PC-3 (cell line): ENCODE data around the gene TRPM2. TPM values are rescaled to one million over a fixed set of nuclear protein-coding genes. Genes with fewer than 3 reads are reported as not detected.
"Not testable (repeated sequence)": the region's sequence is repeated elsewhere in the genome, so short reads cannot be mapped to it uniquely, and the experiment has no call there.

Experiments
- ATAC-seq: fragments of 200-7000 bp; cut with Tn5 transposase; 2 replicates; pipeline ENCODE4 v1.9.1; 2020; ENCODE audit warnings: mild to moderate bottlenecking, moderate library complexity
- BruUV-seq: library from RNA; stranded (reverse); fragments of 400-500 nt; replicated peaks from 2 replicates; lab custom pipeline; 2021; lab: Mats Ljungman, UMichigan
- CTCF ChIA-PET: fragments of 300-600 bp; sonication (Branson Sonifier 250); formaldehyde crosslinking; loops from one replicate; lab custom pipeline; 2022; ENCODE audit warnings: antibody characterized with exemption; lab: Charles Lee
- POLR2A ChIA-PET: fragments of 300-600 bp; sonication (Branson Sonifier 250); formaldehyde crosslinking; loops from one replicate; lab custom pipeline; 2022; ENCODE audit warnings: antibody characterized with exemption; ENCODE audit not compliant: unreplicated experiment; lab: Charles Lee
- DNase-seq: peaks from one replicate; pipeline ENCODE4 v3.0.0-alpha.2; 2015
- H2AFZ ChIP-seq: fragments of 300-600 bp; sonication (generic); 2 replicates; pipeline ENCODE4 v1.6.0; 2016; ENCODE audit warnings: antibody characterized with exemption, low read length
- H3F3A ChIP-seq: fragments of 300-600 bp; sonication (generic); one replicate; pipeline ENCODE4 v1.6.0; 2017; ENCODE audit warnings: antibody characterized with exemption, low read length, control low read depth, mild to moderate bottlenecking; ENCODE audit not compliant: unreplicated experiment
- H3K27ac ChIP-seq: fragments of 300-600 bp; sonication (generic); 2 replicates; pipeline ENCODE4 v1.5.1; 2016; ENCODE audit warnings: mild to moderate bottlenecking, low read length
- H3K27me3 ChIP-seq: fragments of 300-600 bp; sonication (generic); 2 replicates; pipeline ENCODE4 v1.6.1; 2016; ENCODE audit warnings: low read length, mixed read lengths
- H3K36me3 ChIP-seq: fragments of 300-600 bp; sonication (generic); 2 replicates; pipeline ENCODE4 v1.6.1; 2016; ENCODE audit warnings: low read depth, mixed run types, low read length, mixed read lengths
- H3K4me1 ChIP-seq: fragments of 300-600 bp; sonication (generic); 2 replicates; pipeline ENCODE4 v1.5.1; 2016; ENCODE audit warnings: low read length; ENCODE audit not compliant: insufficient read depth
- H3K4me2 ChIP-seq: fragments of 300-600 bp; sonication (generic); 2 replicates; pipeline ENCODE4 v1.6.0; 2016; ENCODE audit warnings: low read length
- H3K4me3 ChIP-seq: fragments of 300-600 bp; sonication (generic); 2 replicates; pipeline ENCODE4 v1.5.1; 2016; ENCODE audit warnings: mild to moderate bottlenecking, low read length, mixed read lengths
- H3K79me2 ChIP-seq: fragments of 300-600 bp; sonication (generic); 2 replicates; pipeline ENCODE4 v1.6.1; 2017; ENCODE audit warnings: low read length, mixed read lengths
- H3K9ac ChIP-seq: fragments of 300-600 bp; sonication (generic); 2 replicates; pipeline ENCODE4 v1.6.0; 2016; ENCODE audit warnings: mild to moderate bottlenecking, low read length
- H3K9me2 ChIP-seq: fragments of 300-600 bp; sonication (generic); replicated peaks from 2 replicates; pipeline ENCODE4 v1.6.1; 2016; ENCODE audit warnings: mixed run types, low read length, mixed read lengths
- H3K9me3 ChIP-seq: fragments of 300-600 bp; sonication (generic); 2 replicates; pipeline ENCODE4 v1.6.1; 2016; ENCODE audit warnings: low read length, mixed read lengths
- H4K20me1 ChIP-seq: fragments of 300-600 bp; sonication (generic); 2 replicates; pipeline ENCODE4 v1.6.1; 2016; ENCODE audit warnings: low read length, mixed read lengths
- CTCF ChIP-seq: fragments of 300-600 bp; sonication (generic); conservative IDR thresholded peaks from 2 replicates; pipeline ENCODE4 v1.5.1; 2017; ENCODE audit warnings: antibody characterized with exemption, low read depth, mild to moderate bottlenecking, low read length
- EZH2 ChIP-seq: fragments of 300-600 bp; sonication (generic); IDR thresholded peaks from one replicate; pipeline ENCODE4 v1.6.1; 2017; ENCODE audit warnings: antibody characterized with exemption, mild to moderate bottlenecking, low read length; ENCODE audit not compliant: unreplicated experiment
- EZH2phosphoT487 ChIP-seq: fragments of 300-600 bp; sonication (generic); IDR thresholded peaks from 2 replicates; pipeline ENCODE4 v1.6.1; 2018; ENCODE audit warnings: mild to moderate bottlenecking, antibody characterized with exemption, low read length, borderline replicate concordance
- intact Hi-C: fragments of 100-400 bp; cut with micrococcal nuclease; formaldehyde crosslinking; loops from 2 replicates; pipeline ENCODE4 v1.9.0; 2023
- total RNA-seq: library from RNA; depleted of rRNA; stranded (reverse); fragments of >200 nt; gene quantifications from 2 replicates; pipeline ENCODE4 v1.2.3, GENCODE V29; 2014

The TRPM2 gene
- total RNA-seq, 1 experiment from 2014 or later, result 50.0 TPM

- intact Hi-C loops, result no loop called here
- H4K20me1 ChIP-seq, result no peaks in the 10 kb centered on the region
- POLR2A ChIA-PET, result no interaction called here
These were observed 3.8 kb downstream of the TRPM2 start for GRCh38 chr21:44357064-44357837.

GRCh38 chr21:44359396-44359795 is 6.0 kb downstream of the TRPM2 start:
- no peaks in the 10 kb centered on the region for H3K4me1 ChIP-seq
- no peaks in the 10 kb centered on the region for H3F3A ChIP-seq
- 0 out of 2 replicates have a peak, but pooled peaks cover 3% of the 10 kb centered on the region for H3K9me3 ChIP-seq
- ChIA-PET POLR2A (no interaction called here), CTCF (no interaction called here)
- ATAC-seq, result no peak
- H3K27ac ChIP-seq, result no peak overlapping the region
- H3K36me3 ChIP-seq, result no peaks in the 10 kb centered on the region
- H3K27me3 ChIP-seq, result peaks cover 7% of the 10 kb centered on the region; the same call in 1 of the 2 replicates
- no peaks in the 10 kb centered on the region for H4K20me1 ChIP-seq
- no peak overlapping the region for H2AFZ ChIP-seq
- H3K79me2 ChIP-seq, result no peaks in the 10 kb centered on the region
- no peak for TF ChIP-seq EZH2phosphoT487
- TF ChIP-seq EZH2, result no peak
- TF ChIP-seq CTCF, result no peak
- DNase-seq, result no peak
- no peak overlapping the region for H3K9ac ChIP-seq
- no peak overlapping the region for H3K4me3 ChIP-seq
- no peak overlapping the region for H3K4me2 ChIP-seq
- H3K9me2 ChIP-seq, result no peaks in the 10 kb centered on the region
- no TSS peak for BruUV-seq
- intact Hi-C loops, result no loop called here

More at GRCh38 chr21:44357064-44357837, 3.8 kb downstream of the TRPM2 start:
- Histone ChIP-seq H3K4me1 (no peaks in the 10 kb centered on the region), H3K36me3 (no peaks in the 10 kb centered on the region), H3K9me3 (no peaks in the 10 kb centered on the region), H3K9me2 (no peaks in the 10 kb centered on the region), H3K4me3 (no peak overlapping the region), H3F3A (no peaks in the 10 kb centered on the region), H3K4me2 (no peak overlapping the region), H3K27me3 (peaks cover 10% of the 10 kb centered on the region), H3K9ac (no peak overlapping the region), H3K27ac (no peak overlapping the region), H2AFZ (no peak overlapping the region), H3K79me2 (no peaks in the 10 kb centered on the region)
- DNase-seq, result no peak
- BruUV-seq, result no TSS peak
- no peak for ATAC-seq
- TF ChIP-seq CTCF (no peak), EZH2phosphoT487 (no peak), EZH2 (no peak)
- CTCF ChIA-PET, result no interaction called here

- DNase-seq (no peak), ATAC-seq (peak; percentile 53; the same call in 1 of the 2 replicates)
- H3K4me3 ChIP-seq, result no peak overlapping the region
- H3K4me2 ChIP-seq, result no peak overlapping the region
- H3K36me3 ChIP-seq, result no peaks in the 10 kb centered on the region
- peaks cover 7% of the 10 kb centered on the region; the same call in 1 of the 2 replicates for H3K27me3 ChIP-seq
- no peak overlapping the region for H3K27ac ChIP-seq
- H4K20me1 ChIP-seq, result no peaks in the 10 kb centered on the region
- POLR2A ChIA-PET, result no interaction called here
- intact Hi-C loops, result no loop called here
- no TSS peak for BruUV-seq
- no peaks in the 10 kb centered on the region for H3K79me2 ChIP-seq
- no peaks in the 10 kb centered on the region for H3K9me2 ChIP-seq
- no peak overlapping the region for H3K9ac ChIP-seq
- TF ChIP-seq CTCF, result no peak; the same call in 1 of the 2 replicates
- no peak for TF ChIP-seq EZH2
- TF ChIP-seq EZH2phosphoT487, result no peak
- H3K4me1 ChIP-seq, result no peaks in the 10 kb centered on the region
- no peaks in the 10 kb centered on the region for H3F3A ChIP-seq
- H3K9me3 ChIP-seq, result 0 out of 2 replicates have a peak, but pooled peaks cover 3% of the 10 kb centered on the region
- CTCF ChIA-PET, result interaction anchor here (0.6 kb wide), 2 partner anchors 16 to 283 kb away, joined by 4 to 6 read pairs; no protein-coding TSS in a partner anchor
- no peak overlapping the region for H2AFZ ChIP-seq
These were observed 6.7 kb downstream of the TRPM2 start for GRCh38 chr21:44360159-44360558.

GRCh38 chr21:44361903-44362302 is 8.5 kb downstream of the TRPM2 start:
- H3F3A ChIP-seq, DNase-seq, H3K4me3 ChIP-seq, H3K27me3 ChIP-seq, H3K4me2 ChIP-seq, CTCF ChIA-PET, POLR2A ChIA-PET, H3K36me3 ChIP-seq, H2AFZ ChIP-seq, BruUV-seq, H4K20me1 ChIP-seq, H3K9ac ChIP-seq, H3K9me2 ChIP-seq, H3K4me1 ChIP-seq, intact Hi-C loops, ATAC-seq, H3K79me2 ChIP-seq, H3K9me3 ChIP-seq, H3K27ac ChIP-seq: not testable (repeated sequence)
